Glutamatergic neuron (in vitro differentiated cells): ENCODE measurements around the gene SLC9A3. TPM values are rescaled to one million over a fixed set of nuclear protein-coding genes. Genes with fewer than 3 reads are reported as not detected.

Source experiments
- DNase-seq: peaks from one replicate; pipeline ENCODE4 v3.0.0; 2022
- H3K27ac Mint-ChIP-seq: one replicate; pipeline ENCODE4 v1.8.0; 2020; ENCODE audit warnings: mild to moderate bottlenecking, mixed read lengths, inconsistent platforms; ENCODE audit not compliant: unreplicated experiment
- H3K27me3 Mint-ChIP-seq: one replicate; pipeline ENCODE4 v1.8.0; 2020; ENCODE audit warnings: mild to moderate bottlenecking, moderate library complexity, mixed read lengths, inconsistent platforms; ENCODE audit not compliant: unreplicated experiment
- H3K36me3 Mint-ChIP-seq: one replicate; pipeline ENCODE4 v1.8.0; 2020; ENCODE audit warnings: mild to moderate bottlenecking, mixed read lengths, inconsistent platforms; ENCODE audit not compliant: unreplicated experiment
- H3K4me1 Mint-ChIP-seq: one replicate; pipeline ENCODE4 v1.8.0; 2020; ENCODE audit warnings: mild to moderate bottlenecking, low read depth, mixed read lengths, inconsistent platforms; ENCODE audit not compliant: unreplicated experiment
- H3K4me3 Mint-ChIP-seq: one replicate; pipeline ENCODE4 v1.8.0; 2020; ENCODE audit warnings: mild to moderate bottlenecking, mixed read lengths, inconsistent platforms; ENCODE audit not compliant: unreplicated experiment
- H3K9me3 Mint-ChIP-seq: one replicate; pipeline ENCODE4 v1.8.0; 2020; ENCODE audit warnings: mild to moderate bottlenecking, moderate library complexity, mixed read lengths, inconsistent platforms; ENCODE audit not compliant: unreplicated experiment
- total RNA-seq: library from RNA; stranded (reverse); fragmentation: NEBNext Ultra II Directional; extraction: Animal tissue kit (Norgen Biotek cat#: 25700); gene quantifications from one replicate; pipeline ENCODE4 v1.2.1, GENCODE V29; 2021; ENCODE audit not compliant: unreplicated experiment
- TF ChIP-seq, protein P1 (sequence below): fragments of 200-600 bp; sonication (generic); IDR thresholded peaks from one replicate; pipeline ENCODE4 v1.5.0; 2021; ENCODE audit not compliant: partially characterized antibody, unreplicated experiment

SLC9A3 gene
- total RNA-seq, 1 donor from 2014 or later, result 1.1 TPM

DNA sequence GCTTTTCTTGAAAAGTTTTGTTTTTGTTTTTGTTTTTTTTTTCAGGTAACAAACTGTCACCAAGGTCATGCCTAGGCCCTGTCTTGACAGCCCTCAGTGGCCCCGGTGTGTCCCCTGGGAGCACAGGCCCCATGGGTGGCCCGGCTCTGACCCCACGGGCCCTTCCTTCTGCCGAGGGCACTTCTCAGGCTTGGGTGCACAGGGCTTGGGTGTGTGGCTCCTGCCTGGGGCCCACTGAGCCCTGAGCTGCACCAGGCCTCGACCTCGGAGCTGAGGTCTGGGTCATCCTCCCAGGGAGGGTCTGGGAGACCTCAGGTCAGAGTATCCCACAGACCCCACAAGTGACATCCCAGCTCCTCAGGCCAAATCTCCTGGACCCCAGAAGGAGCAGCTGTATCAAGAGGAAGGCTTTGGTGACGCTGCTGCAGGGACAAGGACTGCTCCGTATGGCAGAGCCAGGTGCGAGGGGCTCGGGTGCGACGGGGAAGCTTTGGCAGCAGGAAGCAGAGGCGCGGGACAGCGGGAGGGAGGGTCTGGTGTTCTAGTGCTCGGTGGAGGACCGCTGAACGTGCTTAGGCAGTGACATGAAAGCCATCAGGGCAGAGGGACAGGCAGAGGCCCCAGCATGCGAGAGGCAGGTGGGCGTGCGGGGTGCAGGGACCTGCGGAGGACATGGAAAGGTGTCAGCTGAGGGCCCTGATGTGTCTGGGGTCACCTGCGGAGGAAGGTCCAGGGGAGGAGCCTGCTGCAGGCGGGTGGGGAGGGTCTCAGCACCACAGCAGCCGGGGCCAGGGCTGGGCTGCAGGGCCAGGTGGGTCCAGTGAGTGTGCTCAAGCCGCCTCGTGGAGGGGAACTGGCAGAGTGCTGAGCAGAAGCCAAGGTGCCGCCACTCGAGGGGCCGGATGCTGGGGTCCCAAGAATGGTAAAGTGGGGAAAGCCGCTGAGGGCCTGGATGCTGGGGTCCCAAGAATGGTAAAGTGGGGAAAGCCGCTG, 18.4 kb upstream of the SLC9A3 start:
- TF ChIP-seq, protein P1, sequence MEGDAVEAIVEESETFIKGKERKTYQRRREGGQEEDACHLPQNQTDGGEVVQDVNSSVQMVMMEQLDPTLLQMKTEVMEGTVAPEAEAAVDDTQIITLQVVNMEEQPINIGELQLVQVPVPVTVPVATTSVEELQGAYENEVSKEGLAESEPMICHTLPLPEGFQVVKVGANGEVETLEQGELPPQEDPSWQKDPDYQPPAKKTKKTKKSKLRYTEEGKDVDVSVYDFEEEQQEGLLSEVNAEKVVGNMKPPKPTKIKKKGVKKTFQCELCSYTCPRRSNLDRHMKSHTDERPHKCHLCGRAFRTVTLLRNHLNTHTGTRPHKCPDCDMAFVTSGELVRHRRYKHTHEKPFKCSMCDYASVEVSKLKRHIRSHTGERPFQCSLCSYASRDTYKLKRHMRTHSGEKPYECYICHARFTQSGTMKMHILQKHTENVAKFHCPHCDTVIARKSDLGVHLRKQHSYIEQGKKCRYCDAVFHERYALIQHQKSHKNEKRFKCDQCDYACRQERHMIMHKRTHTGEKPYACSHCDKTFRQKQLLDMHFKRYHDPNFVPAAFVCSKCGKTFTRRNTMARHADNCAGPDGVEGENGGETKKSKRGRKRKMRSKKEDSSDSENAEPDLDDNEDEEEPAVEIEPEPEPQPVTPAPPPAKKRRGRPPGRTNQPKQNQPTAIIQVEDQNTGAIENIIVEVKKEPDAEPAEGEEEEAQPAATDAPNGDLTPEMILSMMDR, result no peak
- H3K36me3 Mint-ChIP-seq, result no peaks in the 10 kb centered on the region
- no peak overlapping the region for H3K27ac Mint-ChIP-seq
- peaks cover 8% of the 10 kb centered on the region for H3K9me3 Mint-ChIP-seq
- DNase-seq, result peak; percentile 9
- no peaks in the 10 kb centered on the region for H3K4me1 Mint-ChIP-seq
- H3K4me3 Mint-ChIP-seq, result no peak overlapping the region
- peaks cover 2% of the 10 kb centered on the region for H3K27me3 Mint-ChIP-seq

DNA sequence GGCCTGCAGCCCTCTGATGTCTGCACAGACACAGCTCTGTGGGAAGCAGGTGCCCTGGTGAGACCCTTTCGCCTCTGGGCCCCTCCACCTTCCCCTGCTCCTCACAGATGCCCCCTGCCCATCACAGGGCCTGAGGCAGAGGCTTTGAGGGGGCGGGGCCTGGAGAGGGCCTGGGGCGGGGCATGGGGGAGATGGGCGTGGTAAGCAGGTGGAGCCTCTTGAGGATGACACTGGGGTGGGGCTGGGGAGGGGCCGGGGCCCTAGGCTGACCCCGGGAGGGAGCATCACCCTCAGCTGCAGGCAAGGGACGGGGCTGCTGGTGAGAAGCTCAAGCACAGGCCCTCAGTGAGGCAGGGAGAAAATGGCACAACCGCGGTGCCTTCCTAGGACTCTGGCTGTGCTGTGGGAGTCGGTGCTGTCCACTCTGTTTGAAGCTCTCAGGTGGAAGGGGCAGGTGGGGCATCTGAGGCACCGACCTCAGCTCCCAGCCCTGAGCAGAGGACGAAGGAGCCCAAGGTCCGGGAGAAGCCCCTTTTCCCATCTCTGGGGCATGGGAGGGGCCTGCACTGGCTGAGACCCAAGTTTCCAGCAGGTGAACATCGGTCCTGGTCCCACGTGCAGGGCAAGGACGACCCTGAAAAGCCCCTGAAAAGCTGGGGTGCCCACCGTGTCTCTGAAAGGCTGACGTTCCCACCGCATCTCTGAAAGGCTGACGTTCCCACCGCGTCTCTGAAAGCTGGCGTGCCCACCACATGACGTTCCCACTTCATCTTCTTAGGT, 17.5 kb upstream of the SLC9A3 start:
- H3K4me3 Mint-ChIP-seq, result no peak overlapping the region
- peaks cover 2% of the 10 kb centered on the region for H3K27me3 Mint-ChIP-seq
- TF ChIP-seq, protein P1, result no peak
- H3K9me3 Mint-ChIP-seq, result peaks cover 10% of the 10 kb centered on the region
- no peak for DNase-seq
- no peaks in the 10 kb centered on the region for H3K36me3 Mint-ChIP-seq
- no peak overlapping the region for H3K27ac Mint-ChIP-seq
- no peaks in the 10 kb centered on the region for H3K4me1 Mint-ChIP-seq

DNA sequence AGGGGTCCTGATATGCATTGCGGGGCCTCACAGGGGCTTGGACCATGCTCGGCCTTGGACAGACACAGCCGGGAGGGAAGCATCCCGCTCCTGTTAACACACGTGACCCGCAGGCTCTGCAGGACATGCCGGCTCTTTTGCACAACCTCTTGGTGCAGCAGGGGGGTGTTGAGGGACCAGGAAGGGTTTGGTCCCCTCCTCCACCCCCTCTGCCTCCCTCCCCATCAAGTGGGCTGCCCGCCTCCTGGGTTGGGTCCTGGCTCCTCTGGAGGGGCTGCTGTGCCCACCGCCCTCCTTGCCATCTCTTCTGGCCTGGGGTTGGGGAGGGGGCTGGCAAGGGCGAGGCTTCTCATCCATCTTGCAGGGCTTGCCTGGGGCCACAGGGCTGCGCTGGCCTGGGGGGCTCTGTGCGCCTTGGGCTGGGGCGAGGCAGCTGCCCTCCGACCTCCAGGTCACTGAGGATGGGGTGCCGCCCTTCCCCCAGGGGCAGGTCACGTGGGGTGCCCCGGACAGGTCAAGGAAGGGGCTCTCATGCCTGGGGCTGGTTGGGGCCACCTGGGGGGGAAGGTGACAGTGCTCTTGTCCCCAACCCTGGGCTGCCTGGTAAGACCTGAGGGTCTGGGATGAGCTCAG, 16.8 kb upstream of the SLC9A3 start:
- Mint-ChIP-seq H3K4me3 (no peak overlapping the region), H3K27ac (no peak overlapping the region), H3K9me3 (peaks cover 10% of the 10 kb centered on the region)

DNA sequence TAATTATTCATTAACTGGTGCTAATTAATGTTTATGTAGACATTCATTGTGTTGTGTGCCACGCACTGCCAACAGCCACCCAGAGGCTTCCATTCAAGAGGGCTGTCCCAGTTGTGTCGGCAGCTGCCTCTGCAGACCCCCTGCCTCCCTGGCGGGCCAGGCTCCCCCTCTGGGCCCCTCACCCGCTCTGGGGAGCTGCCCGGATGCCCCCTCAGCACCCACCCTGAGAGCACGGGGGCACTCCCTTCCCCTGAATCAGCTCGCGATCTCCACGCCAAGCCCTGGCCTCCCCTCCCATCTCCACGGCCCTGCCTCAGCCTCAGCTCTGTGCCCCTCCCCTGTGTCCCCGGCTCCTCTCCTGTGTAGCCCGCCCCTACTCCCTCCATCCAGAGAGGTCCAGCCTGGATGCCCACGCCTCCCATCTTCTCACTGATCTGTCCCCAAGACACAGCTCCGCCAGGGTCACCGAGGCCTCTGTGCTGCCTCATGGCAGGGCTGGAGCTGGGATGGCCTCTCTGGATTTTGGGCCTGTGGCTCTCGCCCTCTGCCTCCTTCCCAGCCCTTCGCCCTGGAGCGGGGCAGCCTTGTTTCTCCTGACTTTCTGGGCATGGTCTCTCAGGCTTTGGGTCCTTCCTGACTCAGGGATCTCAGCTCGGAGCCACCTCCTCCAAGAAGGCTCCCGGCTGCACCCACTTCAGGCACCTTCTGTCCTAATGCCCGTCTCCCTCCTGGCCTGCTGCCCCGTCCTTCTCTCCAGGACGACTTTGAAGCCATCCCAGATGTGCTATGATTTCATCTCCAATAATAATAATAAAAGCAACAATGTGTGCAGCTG, 16.0 kb upstream of the SLC9A3 start:
- no peak overlapping the region for H3K4me3 Mint-ChIP-seq
- H3K9me3 Mint-ChIP-seq, result peaks cover 10% of the 10 kb centered on the region
- H3K4me1 Mint-ChIP-seq, result peaks cover 3% of the 10 kb centered on the region
- H3K36me3 Mint-ChIP-seq, result no peaks in the 10 kb centered on the region
- peaks cover 5% of the 10 kb centered on the region for H3K27me3 Mint-ChIP-seq
- DNase-seq, result no peak
- TF ChIP-seq, protein P1, result no peak
- H3K27ac Mint-ChIP-seq, result no peak overlapping the region

More for the DNA sequence above, 16.8 kb upstream of the SLC9A3 start:
- Mint-ChIP-seq H3K36me3 (no peaks in the 10 kb centered on the region), H3K27me3 (peaks cover 5% of the 10 kb centered on the region), H3K4me1 (peaks cover 3% of the 10 kb centered on the region)
- TF ChIP-seq, protein P1, result no peak
- DNase-seq, result peak; percentile 8
